ENCODE data around the gene DNAJB5.
"Not testable (repeated sequence)": the region's sequence is repeated elsewhere in the genome, so short reads cannot be mapped to it uniquely, and the experiment has no call there.

DNA sequence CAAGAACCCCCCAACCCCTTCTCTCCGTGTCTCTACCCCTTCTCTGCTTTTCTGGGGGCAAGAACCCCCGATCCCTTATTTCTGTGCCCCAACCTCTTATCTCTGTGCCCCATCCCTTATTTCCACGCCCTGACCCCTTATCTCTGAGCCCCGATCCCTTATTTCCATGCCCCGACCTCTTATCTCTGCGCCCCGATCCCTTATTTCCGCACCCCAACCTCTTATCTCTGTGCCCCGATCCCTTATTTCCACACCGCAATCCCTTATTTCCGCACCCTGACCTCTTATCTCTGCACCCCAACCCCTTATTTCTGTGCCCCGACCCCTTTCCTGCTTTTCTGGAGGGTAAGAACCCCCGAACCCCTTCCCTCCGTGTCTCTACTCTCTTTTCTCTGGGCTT is 14.8 kb downstream of the DNAJB5 start:
- TF ChIP-seq POLR2A (IDR thresholded peaks at IDR 0.05; ENCODE audit: low read depth, low read length); POLR2AphosphoS5 (IDR thresholded peaks at IDR 0.05; ENCODE audit: low read depth, low read length); TAF1 (IDR thresholded peaks at IDR 0.05; ENCODE audit: low read depth, low read length); POU2F2 (IDR thresholded peaks at IDR 0.05; ENCODE audit: low read depth, low read length); PAX5 (IDR thresholded peaks at IDR 0.05; ENCODE audit: insufficient read depth, low read length, severe bottlenecking): not testable (repeated sequence)

Data from GM12891 (cell line).